WTC11 (cell line): ENCODE measurements around the gene NNAT. TPM values are rescaled to one million over a fixed set of nuclear protein-coding genes. Genes with fewer than 3 reads are reported as not detected.

Experiments
- ATAC-seq: fragments of 200-7000 bp; cut with Tn5 transposase; 2 replicates; pipeline ENCODE4 v1.10.0; 2021; ENCODE audit warnings: mild to moderate bottlenecking, moderate library complexity
- CTCF ChIA-PET: fragments of 300-600 bp; sonication (Branson Sonifier 250); formaldehyde crosslinking; loops from one replicate; lab custom pipeline; 2021; ENCODE audit warnings: antibody characterized with exemption; lab: Charles Lee
- POLR2A ChIA-PET: fragments of 350-600 bp; sonication (Branson Sonifier 250); formaldehyde crosslinking; loops from one replicate; lab custom pipeline; 2021; ENCODE audit warnings: antibody characterized with exemption; lab: Charles Lee
- DNase-seq: peaks from one replicate; pipeline ENCODE4 v3.0.0; 2021; ENCODE audit warnings: low spot score
- H3K27ac Mint-ChIP-seq: 2 replicates; pipeline ENCODE4 v1.8.0; 2021; ENCODE audit warnings: mixed read lengths
- H3K27me3 Mint-ChIP-seq: 2 replicates; pipeline ENCODE4 v1.8.0; 2021; ENCODE audit warnings: low read depth, mild to moderate bottlenecking, moderate library complexity, mixed read lengths
- H3K36me3 Mint-ChIP-seq: 2 replicates; pipeline ENCODE4 v1.8.0; 2021; ENCODE audit warnings: mixed read lengths
- H3K4me1 Mint-ChIP-seq: 2 replicates; pipeline ENCODE4 v1.8.0; 2022; ENCODE audit warnings: mixed read lengths
- H3K4me3 Mint-ChIP-seq: 2 replicates; pipeline ENCODE4 v1.8.0; 2021; ENCODE audit warnings: mild to moderate bottlenecking, moderate library complexity, mixed read lengths
- H3K9me3 Mint-ChIP-seq: 2 replicates; pipeline ENCODE4 v1.8.0; 2021; ENCODE audit warnings: mixed read lengths
- ATF1 ChIP-seq: sonication (generic); formaldehyde crosslinking; IDR thresholded peaks from 2 replicates; pipeline ENCODE4 v1.8.1; 2023; ENCODE audit warnings: mild to moderate bottlenecking, moderate library complexity, missing genetic modification reagents
- ATF2 ChIP-seq: sonication (generic); formaldehyde crosslinking; IDR thresholded peaks from 2 replicates; pipeline ENCODE4 v1.8.1; 2022; ENCODE audit warnings: low read depth, missing genetic modification reagents, borderline replicate concordance
- ATF6 ChIP-seq: sonication (generic); formaldehyde crosslinking; IDR thresholded peaks from 2 replicates; pipeline ENCODE4 v1.8.1; 2023; ENCODE audit warnings: mild to moderate bottlenecking, missing genetic modification reagents
- CDX4 ChIP-seq: fragments of 250-450 bp; sonication (Bioruptor Pico); IDR thresholded peaks from 2 replicates; pipeline ENCODE4 v1.9.0; 2021; ENCODE audit warnings: moderate library complexity, mild to moderate bottlenecking, inconsistent platforms, borderline replicate concordance
- CTCF ChIP-seq: fragments of 200-600 bp; IDR thresholded peaks from 2 replicates; pipeline ENCODE4 v1.8.0; 2022; ENCODE audit warnings: antibody characterized with exemption
- ELF4 ChIP-seq: sonication (generic); formaldehyde crosslinking; IDR thresholded peaks from 2 replicates; pipeline ENCODE4 v1.8.1; 2022; ENCODE audit warnings: low read depth, mild to moderate bottlenecking, moderate library complexity, missing genetic modification reagents
- GRHL2 ChIP-seq: fragments of 250-450 bp; sonication (Bioruptor Pico); IDR thresholded peaks from 2 replicates; pipeline ENCODE4 v1.8.0; 2022; ENCODE audit warnings: mild to moderate bottlenecking, moderate library complexity; ENCODE audit not compliant: insufficient replicate concordance, severe bottlenecking
- GTF2I ChIP-seq: fragments of 250-450 bp; sonication (Bioruptor Pico); conservative IDR thresholded peaks from 2 replicates; pipeline ENCODE4 v1.4.0; 2021; ENCODE audit warnings: mild to moderate bottlenecking
- KAT7 ChIP-seq: sonication (generic); formaldehyde crosslinking; IDR thresholded peaks from 2 replicates; pipeline ENCODE4 v1.8.1; 2023; ENCODE audit warnings: missing genetic modification reagents, mild to moderate bottlenecking, borderline replicate concordance
- MYBL2 ChIP-seq: sonication (generic); formaldehyde crosslinking; IDR thresholded peaks from 2 replicates; pipeline ENCODE4 v1.8.1; 2023; ENCODE audit warnings: mild to moderate bottlenecking, moderate library complexity, missing genetic modification reagents
- NFATC4 ChIP-seq: fragments of 250-450 bp; sonication (Bioruptor Pico); IDR thresholded peaks from 2 replicates; pipeline ENCODE4 v1.9.0; 2021; ENCODE audit warnings: mild to moderate bottlenecking
- PREB ChIP-seq: sonication (generic); formaldehyde crosslinking; IDR thresholded peaks from 2 replicates; pipeline ENCODE4 v1.8.1; 2022; ENCODE audit warnings: mild to moderate bottlenecking, missing genetic modification reagents, moderate library complexity, borderline replicate concordance
- RELA ChIP-seq: sonication (generic); formaldehyde crosslinking; IDR thresholded peaks from 2 replicates; pipeline ENCODE4 v1.8.1; 2022; ENCODE audit warnings: missing genetic modification reagents, mild to moderate bottlenecking, borderline replicate concordance
- SMAD3 ChIP-seq: sonication (generic); formaldehyde crosslinking; IDR thresholded peaks from 2 replicates; pipeline ENCODE4 v1.8.0; 2022; ENCODE audit warnings: missing genetic modification reagents, mild to moderate bottlenecking, borderline replicate concordance
- ZNF121 ChIP-seq: sonication (generic); formaldehyde crosslinking; IDR thresholded peaks from 2 replicates; pipeline ENCODE4 v1.8.0; 2023; ENCODE audit warnings: missing genetic modification reagents
- ZNF138 ChIP-seq: sonication (generic); formaldehyde crosslinking; conservative IDR thresholded peaks from 2 replicates; pipeline ENCODE4 v1.8.1; 2022; ENCODE audit warnings: mild to moderate bottlenecking, moderate library complexity, missing genetic modification reagents
- ZNF425 ChIP-seq: fragments of 250-450 bp; sonication (Bioruptor Pico); conservative IDR thresholded peaks from 2 replicates; pipeline ENCODE4 v1.9.0; 2021; ENCODE audit warnings: mild to moderate bottlenecking
- total RNA-seq: library from RNA; stranded (reverse); gene quantifications from 3 replicates; pipeline ENCODE4 v1.2.3, GENCODE V29; 2021
- TF ChIP-seq, protein P1 (sequence below): sonication (generic); formaldehyde crosslinking; IDR thresholded peaks from 2 replicates; pipeline ENCODE4 v1.8.1; 2023; ENCODE audit warnings: mild to moderate bottlenecking, missing genetic modification reagents, moderate library complexity
- TF ChIP-seq, protein P2 (sequence below): sonication (generic); formaldehyde crosslinking; IDR thresholded peaks from 2 replicates; pipeline ENCODE4 v1.8.0; 2023; ENCODE audit warnings: mild to moderate bottlenecking, missing genetic modification reagents

NNAT gene
- total RNA-seq, 1 experiment from 2014 or later, result 90.0 TPM

DNA sequence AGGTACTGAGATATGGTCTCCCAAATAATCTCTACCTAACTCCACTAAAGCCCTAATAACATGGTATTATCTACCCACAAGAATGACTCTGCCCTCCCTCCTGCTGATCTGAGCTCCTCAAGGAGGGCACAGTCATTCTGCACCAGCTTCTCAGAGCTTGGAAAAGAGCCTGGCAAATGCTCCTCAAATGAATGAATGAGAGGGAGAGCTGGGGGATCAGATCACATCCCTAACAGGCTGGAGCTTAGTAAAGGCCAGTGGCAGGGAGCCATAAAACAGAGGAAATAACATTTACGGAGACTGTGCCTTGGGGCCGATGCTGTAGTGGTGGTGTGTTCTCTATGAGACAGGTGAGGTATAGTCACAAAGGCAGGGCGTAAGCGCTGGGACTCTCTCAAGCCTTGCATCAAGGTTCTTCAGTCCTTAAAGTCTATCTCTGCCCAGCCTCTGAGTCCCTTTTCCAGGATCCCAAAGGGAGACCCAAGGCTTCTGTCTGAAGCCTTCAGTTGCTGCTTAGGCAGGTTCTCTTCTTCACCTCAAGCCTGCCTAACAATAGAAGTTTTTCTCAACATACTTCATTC, 7.2 kb upstream of the NNAT start:
- no peak for DNase-seq
- H3K27ac Mint-ChIP-seq, result no peak overlapping the region
- ATAC-seq, result no peak
- POLR2A ChIA-PET, result no interaction called here
- peaks cover 31% of the 10 kb centered on the region for H3K36me3 Mint-ChIP-seq
- H3K9me3 Mint-ChIP-seq, result no peaks in the 10 kb centered on the region
- H3K4me3 Mint-ChIP-seq, result no peak overlapping the region
- CTCF ChIA-PET, result interaction anchor here (1.4 kb wide), 1 partner anchor 117 kb away, joined by 4 read pairs; no protein-coding TSS in a partner anchor
- peaks cover 31% of the 10 kb centered on the region for H3K4me1 Mint-ChIP-seq
- TF ChIP-seq ATF6 (CRISPR knock-in tag), result no peak
- TF ChIP-seq ZNF425 (CRISPR knock-in tag), result no peak
- TF ChIP-seq ATF2, result no peak
- no peak for TF ChIP-seq CDX4 (CRISPR knock-in tag)
- TF ChIP-seq NFATC4 (CRISPR knock-in tag), result no peak
- TF ChIP-seq RELA (CRISPR knock-in tag), result no peak
- TF ChIP-seq ATF1, result no peak
- no peak for TF ChIP-seq SMAD3 (CRISPR knock-in tag)
- TF ChIP-seq ELF4 (CRISPR knock-in tag), result no peak
- no peak for TF ChIP-seq PREB (CRISPR knock-in tag)
- TF ChIP-seq, protein P1, sequence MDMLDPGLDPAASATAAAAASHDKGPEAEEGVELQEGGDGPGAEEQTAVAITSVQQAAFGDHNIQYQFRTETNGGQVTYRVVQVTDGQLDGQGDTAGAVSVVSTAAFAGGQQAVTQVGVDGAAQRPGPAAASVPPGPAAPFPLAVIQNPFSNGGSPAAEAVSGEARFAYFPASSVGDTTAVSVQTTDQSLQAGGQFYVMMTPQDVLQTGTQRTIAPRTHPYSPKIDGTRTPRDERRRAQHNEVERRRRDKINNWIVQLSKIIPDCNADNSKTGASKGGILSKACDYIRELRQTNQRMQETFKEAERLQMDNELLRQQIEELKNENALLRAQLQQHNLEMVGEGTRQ (CRISPR knock-in tag), result no peak
- no peak for TF ChIP-seq MYBL2
- TF ChIP-seq, protein P2, sequence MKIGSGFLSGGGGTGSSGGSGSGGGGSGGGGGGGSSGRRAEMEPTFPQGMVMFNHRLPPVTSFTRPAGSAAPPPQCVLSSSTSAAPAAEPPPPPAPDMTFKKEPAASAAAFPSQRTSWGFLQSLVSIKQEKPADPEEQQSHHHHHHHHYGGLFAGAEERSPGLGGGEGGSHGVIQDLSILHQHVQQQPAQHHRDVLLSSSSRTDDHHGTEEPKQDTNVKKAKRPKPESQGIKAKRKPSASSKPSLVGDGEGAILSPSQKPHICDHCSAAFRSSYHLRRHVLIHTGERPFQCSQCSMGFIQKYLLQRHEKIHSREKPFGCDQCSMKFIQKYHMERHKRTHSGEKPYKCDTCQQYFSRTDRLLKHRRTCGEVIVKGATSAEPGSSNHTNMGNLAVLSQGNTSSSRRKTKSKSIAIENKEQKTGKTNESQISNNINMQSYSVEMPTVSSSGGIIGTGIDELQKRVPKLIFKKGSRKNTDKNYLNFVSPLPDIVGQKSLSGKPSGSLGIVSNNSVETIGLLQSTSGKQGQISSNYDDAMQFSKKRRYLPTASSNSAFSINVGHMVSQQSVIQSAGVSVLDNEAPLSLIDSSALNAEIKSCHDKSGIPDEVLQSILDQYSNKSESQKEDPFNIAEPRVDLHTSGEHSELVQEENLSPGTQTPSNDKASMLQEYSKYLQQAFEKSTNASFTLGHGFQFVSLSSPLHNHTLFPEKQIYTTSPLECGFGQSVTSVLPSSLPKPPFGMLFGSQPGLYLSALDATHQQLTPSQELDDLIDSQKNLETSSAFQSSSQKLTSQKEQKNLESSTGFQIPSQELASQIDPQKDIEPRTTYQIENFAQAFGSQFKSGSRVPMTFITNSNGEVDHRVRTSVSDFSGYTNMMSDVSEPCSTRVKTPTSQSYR (CRISPR knock-in tag), result no peak
- TF ChIP-seq ZNF121 (CRISPR knock-in tag), result no peak
- no peak for TF ChIP-seq CTCF
- no peak for TF ChIP-seq GTF2I
- TF ChIP-seq KAT7 (CRISPR knock-in tag), result no peak
- TF ChIP-seq ZNF138 (CRISPR knock-in tag), result no peak
- no peak for TF ChIP-seq GRHL2 (CRISPR knock-in tag)
- no peaks in the 10 kb centered on the region for H3K27me3 Mint-ChIP-seq
